HFF-Myc (cell line): ENCODE measurements around the gene RXFP4.

ENCODE experiments used
- DNase-seq: peaks from one replicate; pipeline ENCODE4 v3.0.0-alpha.2; 2011; ENCODE audit warnings: low read depth; ENCODE audit errors: extremely low read depth
- H3K4me3 ChIP-seq: replicated peaks from 2 replicates; pipeline ENCODE4 v1.5.1; 2011; ENCODE audit warnings: low read depth, mild to moderate bottlenecking, control low read depth, low read length
- CTCF ChIP-seq: IDR thresholded peaks from 2 replicates; pipeline ENCODE4 v1.5.1; 2012; ENCODE audit warnings: mild to moderate bottlenecking, low read depth, low read length, control low read depth; ENCODE audit errors: missing control alignments

Gene RXFP4

GRCh38 chr1:155899683-155900082 lies 41.8 kb upstream of the RXFP4 start:
- no peak overlapping the region for H3K4me3 ChIP-seq
- DNase-seq: no peak
- no peak for TF ChIP-seq CTCF

DNA sequence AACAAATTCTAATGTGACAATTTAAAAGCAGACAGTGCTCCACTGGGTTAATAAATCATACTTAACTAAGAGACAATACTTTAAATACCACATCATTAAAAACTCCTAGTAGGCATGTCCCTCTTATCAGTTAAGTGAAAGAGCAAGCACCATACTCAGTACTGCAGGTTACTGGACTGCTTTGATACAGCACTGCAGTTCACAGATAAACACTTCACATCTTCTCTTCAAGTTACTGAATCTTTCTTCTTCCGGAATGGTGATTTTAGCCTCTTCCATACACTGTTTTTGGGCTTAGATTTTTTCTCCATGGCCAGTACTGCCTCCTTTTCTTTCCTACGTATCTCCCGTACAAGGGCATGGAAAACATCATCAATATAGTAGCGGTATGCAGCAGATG lies 41.3 kb upstream of the RXFP4 start:
- no peak for DNase-seq
- no peak for TF ChIP-seq CTCF
- no peak overlapping the region for H3K4me3 ChIP-seq

DNA sequence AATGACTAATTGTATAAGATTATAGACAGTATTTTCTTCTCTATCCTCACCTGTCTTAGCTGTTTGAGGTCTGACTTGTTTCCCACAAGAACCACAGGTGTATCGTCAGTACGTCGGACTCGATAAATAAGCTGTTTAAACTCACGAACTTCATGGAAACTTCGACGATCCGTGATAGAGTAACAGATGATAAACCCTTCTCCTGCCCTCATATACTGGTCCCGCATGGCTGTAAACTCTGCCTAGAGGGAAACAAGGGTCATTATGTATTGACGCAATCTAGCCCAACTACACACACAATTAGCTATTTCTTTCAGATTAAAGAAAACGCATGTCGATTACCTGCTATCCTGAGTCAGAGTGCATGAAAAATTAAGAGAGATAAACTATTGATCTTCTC lies 37.2 kb upstream of the RXFP4 start:
- TF ChIP-seq CTCF: no peak
- DNase-seq: no peak
- H3K4me3 ChIP-seq: no peak overlapping the region

DNA sequence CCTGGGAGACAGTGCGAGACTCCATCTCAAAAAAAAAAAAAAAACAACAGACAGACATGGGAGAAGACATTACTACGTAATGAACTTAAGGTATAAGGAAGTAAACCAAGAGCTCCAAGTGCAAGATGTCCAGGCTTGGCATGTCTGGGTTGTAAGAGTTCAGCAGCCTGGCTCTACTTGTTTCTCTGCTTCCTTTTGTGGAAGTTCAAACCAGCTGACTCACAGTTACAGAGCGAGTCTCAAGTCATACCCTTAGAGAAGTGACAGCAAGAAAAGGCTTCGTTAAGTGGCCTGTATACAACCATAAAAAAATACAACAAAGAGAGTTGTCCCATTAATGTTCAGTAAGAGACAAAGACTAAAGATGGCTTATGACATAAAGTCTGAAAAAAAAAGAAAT lies 31.5 kb upstream of the RXFP4 start:
- H3K4me3 ChIP-seq: peak overlapping the region; percentile 61; the same call in 1 of the 2 replicates
- TF ChIP-seq CTCF: no peak
- DNase-seq: no peak

DNA sequence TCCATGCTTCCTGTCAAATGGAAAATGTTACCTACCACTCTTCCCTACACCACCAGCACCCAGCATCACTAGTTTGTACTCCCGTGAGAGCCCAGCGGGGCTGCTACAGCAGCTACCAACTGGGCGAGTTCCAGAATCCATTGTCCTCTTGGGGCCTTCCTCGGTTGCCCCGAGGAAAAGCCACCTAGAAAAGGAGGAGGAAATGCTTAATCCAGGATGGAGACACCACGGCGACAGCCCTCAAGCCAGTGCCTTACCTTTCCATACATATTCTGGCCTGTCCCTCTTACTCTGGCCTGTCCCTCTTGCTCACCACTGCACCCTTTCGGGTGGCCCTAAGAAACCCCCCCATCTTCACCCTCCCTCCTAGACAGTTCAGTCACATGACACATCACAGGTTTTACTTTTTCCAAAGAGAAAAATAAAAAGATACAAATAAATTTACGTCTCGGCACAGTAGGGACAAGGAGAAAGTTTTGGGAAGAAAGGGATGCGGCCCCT lies 30.8 kb upstream of the RXFP4 start:
- no peak for DNase-seq
- no peak for TF ChIP-seq CTCF
- peak overlapping the region; percentile 61 for H3K4me3 ChIP-seq

DNA sequence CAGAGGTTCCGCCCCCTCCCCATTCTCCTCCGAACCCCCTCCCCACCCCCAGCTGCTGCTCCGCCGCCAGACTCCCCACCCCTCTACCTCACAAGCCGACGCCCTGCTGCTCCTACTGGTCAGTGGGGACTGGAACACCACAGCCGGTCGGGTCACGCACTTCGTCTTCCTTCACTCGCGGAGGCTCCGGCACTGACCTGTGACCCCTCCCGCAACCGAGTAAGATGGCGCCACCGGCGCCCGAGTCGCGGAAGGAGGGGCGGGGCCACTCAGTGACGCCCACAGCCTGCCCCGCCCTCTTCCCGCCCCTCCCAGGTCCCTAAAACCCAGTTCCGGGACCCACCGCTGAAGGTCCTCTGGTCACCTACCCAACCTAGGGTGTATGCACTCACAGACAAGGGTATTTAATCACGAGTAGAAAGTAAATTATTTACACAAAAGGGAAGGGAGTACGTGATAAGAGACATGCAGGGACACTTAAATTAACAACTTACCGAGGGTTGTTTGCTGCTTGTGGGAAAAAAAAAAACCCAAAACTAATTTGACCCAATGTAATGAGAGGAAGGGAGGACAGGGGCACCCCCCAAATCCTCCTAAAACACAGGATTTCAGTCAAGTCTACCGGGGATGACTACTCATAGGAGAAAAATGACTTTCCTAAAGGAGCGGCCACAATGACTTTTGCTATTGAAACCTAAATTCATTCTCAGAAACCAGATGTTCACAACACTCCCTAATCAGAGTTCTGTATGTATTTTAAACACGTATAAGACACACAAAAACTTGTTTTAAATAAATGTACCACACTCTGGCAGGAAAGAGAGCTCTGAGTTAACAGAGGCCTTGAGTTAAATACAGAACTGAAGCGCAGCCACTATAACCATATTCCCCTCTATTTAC lies 30.0 kb upstream of the RXFP4 start, which contains the start of gene RIT1:
TSS of gene RIT1 (minus strand) at position 194 of the 900 bp plus-strand sequence. CDS start 588 bp downstream, outside the sequence.
- no peak for DNase-seq
- peak within 1 kb of the TSS; percentile 61 for H3K4me3 ChIP-seq
- TF ChIP-seq CTCF: no peak
